GM12878 (cell line): ENCODE measurements around the gene LDLRAD4. TPM values are rescaled to one million over a fixed set of nuclear protein-coding genes. Genes with fewer than 3 reads are reported as not detected.

Source experiments
- ATAC-seq: fragments of 200-7000 bp; cut with Tn5 transposase; 3 replicates; pipeline ENCODE4 v1.9.1; 2020; ENCODE audit warnings: mild to moderate bottlenecking, moderate library complexity
- BruUV-seq: library from RNA; stranded (reverse); fragments of 400-500 nt; replicated peaks from 2 replicates; lab custom pipeline; 2021; lab: Mats Ljungman, UMichigan
- CTCF ChIA-PET: fragments of 300-600 bp; sonication (Branson Sonifier 250); formaldehyde crosslinking; extraction: SDS; loops from one replicate; lab custom pipeline; 2021; ENCODE audit warnings: inconsistent platforms; lab: Yijun Ruan, JAX
- POLR2A ChIA-PET: fragments of 350-600 bp; formaldehyde crosslinking; extraction: SDS; loops from one replicate; lab custom pipeline; 2021; ENCODE audit warnings: inconsistent platforms; lab: Charles Lee
- RAD21 ChIA-PET: fragments of 300-600 bp; sonication (Branson Sonifier 250); formaldehyde crosslinking; loops from one replicate; lab custom pipeline; 2023; ENCODE audit warnings: antibody characterized with exemption; ENCODE audit not compliant: unreplicated experiment; lab: Charles Lee
- SMC1A ChIA-PET: fragments of 300-600 bp; sonication (Branson Sonifier 250); formaldehyde crosslinking; loops from one replicate; lab custom pipeline; 2023; ENCODE audit not compliant: unreplicated experiment, uncharacterized antibody; lab: Charles Lee
- DNase-seq: peaks from one replicate; pipeline ENCODE4 v3.0.0-alpha.2; 2011; ENCODE audit warnings: low read depth, low spot score
- FAIRE-seq: peaks from 3 replicates; lab custom pipeline; 2011; peaks lifted over from hg19 to GRCh38; lab: Jason Lieb, UNC
- H2AFZ ChIP-seq: 2 replicates; pipeline ENCODE4 v1.6.0; 2011; ENCODE audit warnings: low read depth, low read length, control low read depth; ENCODE audit not compliant: control insufficient read depth
- H3K27ac ChIP-seq: 2 replicates; pipeline ENCODE4 v1.5.1; 2011; ENCODE audit warnings: control low read depth; ENCODE audit not compliant: control insufficient read depth, insufficient read depth
- H3K27me3 ChIP-seq, 2 experiments: replicated peaks in 1 of 2; 2 replicates each; pipeline versions ENCODE4 v1.6.0 to v1.6.1; 2011; ENCODE audit warnings: low read length in 1 of 2; ENCODE audit not compliant: control insufficient read depth in 2 of 2, insufficient read depth in 2 of 2
- H3K36me3 ChIP-seq, 2 experiments: 2 replicates each; pipeline ENCODE4 v1.5.1; 2011; ENCODE audit warnings: low read length in 1 of 2; ENCODE audit not compliant: control insufficient read depth in 2 of 2, insufficient read depth in 2 of 2
- H3K4me1 ChIP-seq: 2 replicates; pipeline ENCODE4 v1.6.1; 2011; ENCODE audit warnings: mild to moderate bottlenecking, low read length, moderate library complexity, mixed read lengths; ENCODE audit not compliant: control insufficient read depth, insufficient read depth
- H3K4me2 ChIP-seq: 2 replicates; pipeline ENCODE4 v1.6.0; 2011; ENCODE audit warnings: control low read depth; ENCODE audit not compliant: control insufficient read depth, insufficient read depth
- H3K4me3 ChIP-seq: fragments of 200-600 bp; sonication (generic); 2 replicates; pipeline ENCODE4 v1.5.1; 2016
- H3K79me2 ChIP-seq: 2 replicates; pipeline ENCODE4 v1.6.0; 2011; ENCODE audit warnings: low read length; ENCODE audit not compliant: control insufficient read depth, insufficient read depth
- H3K9ac ChIP-seq: 2 replicates; pipeline ENCODE4 v1.8.0; 2011; ENCODE audit warnings: low read length, control low read depth, mixed read lengths; ENCODE audit not compliant: control insufficient read depth, insufficient read depth
- H3K9me3 ChIP-seq: replicated peaks from 3 replicates; pipeline ENCODE4 v1.5.1; 2011; ENCODE audit warnings: mild to moderate bottlenecking, low read length; ENCODE audit not compliant: control insufficient read depth, insufficient read depth
- H4K20me1 ChIP-seq: 2 replicates; pipeline ENCODE4 v1.6.0; 2011; ENCODE audit not compliant: control insufficient read depth, insufficient read depth
- FOXK2 ChIP-seq: fragments of 450-650 bp; IDR thresholded peaks from 2 replicates; pipeline ENCODE4 v1.6.1; 2017; ENCODE audit warnings: mild to moderate bottlenecking, moderate library complexity
- IRF4 ChIP-seq: IDR thresholded peaks from 2 replicates; pipeline ENCODE4 v1.6.1; 2011; ENCODE audit warnings: low read depth, low read length
- JUND ChIP-seq: IDR thresholded peaks from 2 replicates; pipeline ENCODE4 v1.6.1; 2012; ENCODE audit warnings: low read depth, mild to moderate bottlenecking, low read length, improper control_type of control experiment, moderate library complexity
- NFYB ChIP-seq: IDR thresholded peaks from 2 replicates; pipeline ENCODE4 v1.6.1; 2011; ENCODE audit warnings: low read depth, mild to moderate bottlenecking, low read length, improper control_type of control experiment, moderate library complexity; ENCODE audit not compliant: insufficient read depth
- PKNOX1 ChIP-seq: fragments of 450-650 bp; IDR thresholded peaks from 2 replicates; pipeline ENCODE4 v1.6.1; 2016; ENCODE audit warnings: mild to moderate bottlenecking
- SMAD1 ChIP-seq: fragments of 450-650 bp; IDR thresholded peaks from 2 replicates; pipeline ENCODE4 v1.6.1; 2018; ENCODE audit warnings: mild to moderate bottlenecking, low read depth; ENCODE audit not compliant: partially characterized antibody
- SMC3 ChIP-seq: IDR thresholded peaks from 2 replicates; pipeline ENCODE4 v1.6.1; 2011; ENCODE audit warnings: low read length, improper control_type of control experiment, borderline replicate concordance
- SREBF2 ChIP-seq: IDR thresholded peaks from 2 replicates; pipeline ENCODE4 v1.6.1; 2012; ENCODE audit warnings: mild to moderate bottlenecking, low read length
- TAF1 ChIP-seq: IDR thresholded peaks from 2 replicates; pipeline ENCODE4 v1.6.1; 2011; ENCODE audit warnings: mild to moderate bottlenecking, low read depth, low read length, borderline replicate concordance
- YBX1 ChIP-seq: fragments of 450-650 bp; IDR thresholded peaks from 2 replicates; pipeline ENCODE4 v1.6.1; 2016; ENCODE audit warnings: antibody characterized with exemption
- ZBED1 ChIP-seq: IDR thresholded peaks from 2 replicates; pipeline ENCODE4 v1.6.1; 2016; ENCODE audit warnings: borderline replicate concordance
- WGBS: methylation state at CpG from one replicate; pipeline ENCODE4 v1.1.6; 2016; ENCODE audit warnings: low lambda C conversion rate; ENCODE audit not compliant: insufficient replicate concordance, insufficient coverage; ENCODE audit errors: missing lambda C conversion rate; 5-methylcytosine and 5-hydroxymethylcytosine counted together
- in situ Hi-C: fragments of 300-500 bp; cut with MboI; formaldehyde crosslinking; loops from 9 replicates; pipeline ENCODE4 v1.14.3; 2018; ENCODE audit warnings: mixed read lengths
- intact Hi-C: fragments of 100-400 bp; cut with micrococcal nuclease; formaldehyde crosslinking; loops from one replicate; pipeline ENCODE4 v1.14.2; 2022; ENCODE audit not compliant: unreplicated experiment
- polyA plus RNA-seq, 11 experiments: library from polyadenylated mRNA; depleted of rRNA in 4 of 11; unstranded in 6 of 11; stranded (reverse) in 5 of 11; fragments of >200 nt; fragmentation: Nextera tagmentation in 4 of 11; fragmentation: Illumina TruSeq in 1 of 11; extraction: Ambion mirVana in 4 of 11; extraction: Trizol in 1 of 11; gene quantifications; 1 replicate in 1 of 11; 2 replicates in 10 of 11; pipeline versions ENCODE4 v1.2.1 to v1.2.3, GENCODE V29; 2011 to 2016; ENCODE audit warnings: inconsistent platforms in 2 of 11, missing spikeins in 2 of 11, low read depth in 1 of 11
- total RNA-seq, 4 experiments: library from RNA; depleted of rRNA in 3 of 4; stranded (reverse); fragments of >200 nt in 3 of 4; fragmentation: Illumina TruSeq in 1 of 4; extraction: Trizol in 1 of 4; gene quantifications; 2 replicates each; pipeline versions ENCODE4 v1.2.1 to v1.2.3, GENCODE V29; 2013 to 2021
- TF ChIP-seq, protein P1 (sequence below): fragments of 450-650 bp; IDR thresholded peaks from 2 replicates; pipeline ENCODE4 v1.6.1; 2017; ENCODE audit warnings: mild to moderate bottlenecking, moderate library complexity
- TF ChIP-seq, protein P2 (sequence below): fragments of 450-650 bp; IDR thresholded peaks from 2 replicates; pipeline ENCODE4 v1.6.1; 2017; ENCODE audit warnings: antibody characterized with exemption, mild to moderate bottlenecking, moderate library complexity
- TF ChIP-seq, protein P3 (sequence below): fragments of 450-650 bp; IDR thresholded peaks from 2 replicates; pipeline ENCODE4 v1.6.1; 2017; ENCODE audit warnings: borderline replicate concordance
- TF ChIP-seq, protein P4 (sequence below): IDR thresholded peaks from 2 replicates; pipeline ENCODE4 v1.6.1; 2012; ENCODE audit warnings: low read depth, low read length, improper control_type of control experiment

LDLRAD4 gene
- total and polyA plus RNA-seq, 10 of the 15 experiments (the other 5 are each of a cell fraction or from before 2014, with no cell fraction given) = 2.7 to 16.8 (median 11.2) TPM

DNA sequence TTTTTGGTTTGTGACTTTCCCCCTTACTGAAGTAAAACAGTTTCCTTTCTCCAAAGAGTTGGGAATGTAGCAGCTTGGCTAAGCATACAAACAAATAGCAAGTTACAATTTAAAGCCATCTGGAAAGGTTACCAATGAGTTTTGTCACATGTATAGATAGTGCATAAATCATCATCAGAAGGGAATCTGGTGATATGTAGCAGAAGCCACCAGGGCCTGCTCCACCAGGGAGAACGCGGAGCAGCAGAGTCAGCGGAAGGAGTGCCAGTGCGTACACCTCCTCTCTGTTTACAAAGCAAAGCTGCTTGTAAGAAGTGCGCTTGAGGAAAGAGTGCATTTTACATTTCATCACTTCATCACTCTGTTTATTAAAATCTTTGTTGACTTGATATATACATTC lies 267.7 kb downstream of the LDLRAD4 start:
- no peaks in the 10 kb centered on the region for H3K9me3 ChIP-seq
- ATAC-seq (no peak), FAIRE-seq (no peak), DNase-seq (no peak)
- intact Hi-C loops (no loop called here), in situ Hi-C loops (no loop called here)
- no peak overlapping the region for H3K27ac ChIP-seq
- CTCF ChIA-PET = no interaction called here
- H2AFZ ChIP-seq = no peak overlapping the region
- SMC1A ChIA-PET = interaction anchor here (1.1 kb wide), 1 partner anchor 270 kb away, joined by 3 read pairs; no protein-coding TSS in a partner anchor
- no peaks in the 10 kb centered on the region; a peak in 1 of 4 replicates for H3K36me3 ChIP-seq
- H3K4me1 ChIP-seq = peaks cover 14% of the 10 kb centered on the region
- no peak overlapping the region for H3K4me3 ChIP-seq
- WGBS = 90% methylated on average over 5 of the region's 5 CpGs
- peaks cover 0 to 2% of the 10 kb centered on the region in 2 experiments; a peak in 2 of 4 replicates for H3K27me3 ChIP-seq
- H3K4me2 ChIP-seq = no peak overlapping the region
- no peak overlapping the region for H3K9ac ChIP-seq
- POLR2A ChIA-PET = no interaction called here
- no peaks in the 10 kb centered on the region for H4K20me1 ChIP-seq
- RAD21 ChIA-PET = no interaction called here
- no peaks in the 10 kb centered on the region for H3K79me2 ChIP-seq
- no peak for TF ChIP-seq FOXK2
- no peak for TF ChIP-seq SMAD1
- no peak for TF ChIP-seq JUND
- TF ChIP-seq, protein P1, sequence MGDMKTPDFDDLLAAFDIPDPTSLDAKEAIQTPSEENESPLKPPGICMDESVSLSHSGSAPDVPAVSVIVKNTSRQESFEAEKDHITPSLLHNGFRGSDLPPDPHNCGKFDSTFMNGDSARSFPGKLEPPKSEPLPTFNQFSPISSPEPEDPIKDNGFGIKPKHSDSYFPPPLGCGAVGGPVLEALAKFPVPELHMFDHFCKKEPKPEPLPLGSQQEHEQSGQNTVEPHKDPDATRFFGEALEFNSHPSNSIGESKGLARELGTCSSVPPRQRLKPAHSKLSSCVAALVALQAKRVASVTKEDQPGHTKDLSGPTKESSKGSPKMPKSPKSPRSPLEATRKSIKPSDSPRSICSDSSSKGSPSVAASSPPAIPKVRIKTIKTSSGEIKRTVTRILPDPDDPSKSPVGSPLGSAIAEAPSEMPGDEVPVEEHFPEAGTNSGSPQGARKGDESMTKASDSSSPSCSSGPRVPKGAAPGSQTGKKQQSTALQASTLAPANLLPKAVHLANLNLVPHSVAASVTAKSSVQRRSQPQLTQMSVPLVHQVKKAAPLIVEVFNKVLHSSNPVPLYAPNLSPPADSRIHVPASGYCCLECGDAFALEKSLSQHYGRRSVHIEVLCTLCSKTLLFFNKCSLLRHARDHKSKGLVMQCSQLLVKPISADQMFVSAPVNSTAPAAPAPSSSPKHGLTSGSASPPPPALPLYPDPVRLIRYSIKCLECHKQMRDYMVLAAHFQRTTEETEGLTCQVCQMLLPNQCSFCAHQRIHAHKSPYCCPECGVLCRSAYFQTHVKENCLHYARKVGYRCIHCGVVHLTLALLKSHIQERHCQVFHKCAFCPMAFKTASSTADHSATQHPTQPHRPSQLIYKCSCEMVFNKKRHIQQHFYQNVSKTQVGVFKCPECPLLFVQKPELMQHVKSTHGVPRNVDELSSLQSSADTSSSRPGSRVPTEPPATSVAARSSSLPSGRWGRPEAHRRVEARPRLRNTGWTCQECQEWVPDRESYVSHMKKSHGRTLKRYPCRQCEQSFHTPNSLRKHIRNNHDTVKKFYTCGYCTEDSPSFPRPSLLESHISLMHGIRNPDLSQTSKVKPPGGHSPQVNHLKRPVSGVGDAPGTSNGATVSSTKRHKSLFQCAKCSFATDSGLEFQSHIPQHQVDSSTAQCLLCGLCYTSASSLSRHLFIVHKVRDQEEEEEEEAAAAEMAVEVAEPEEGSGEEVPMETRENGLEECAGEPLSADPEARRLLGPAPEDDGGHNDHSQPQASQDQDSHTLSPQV = no peak
- TF ChIP-seq TAF1 = no peak
- no peak for TF ChIP-seq NFYB
- TF ChIP-seq, protein P2, sequence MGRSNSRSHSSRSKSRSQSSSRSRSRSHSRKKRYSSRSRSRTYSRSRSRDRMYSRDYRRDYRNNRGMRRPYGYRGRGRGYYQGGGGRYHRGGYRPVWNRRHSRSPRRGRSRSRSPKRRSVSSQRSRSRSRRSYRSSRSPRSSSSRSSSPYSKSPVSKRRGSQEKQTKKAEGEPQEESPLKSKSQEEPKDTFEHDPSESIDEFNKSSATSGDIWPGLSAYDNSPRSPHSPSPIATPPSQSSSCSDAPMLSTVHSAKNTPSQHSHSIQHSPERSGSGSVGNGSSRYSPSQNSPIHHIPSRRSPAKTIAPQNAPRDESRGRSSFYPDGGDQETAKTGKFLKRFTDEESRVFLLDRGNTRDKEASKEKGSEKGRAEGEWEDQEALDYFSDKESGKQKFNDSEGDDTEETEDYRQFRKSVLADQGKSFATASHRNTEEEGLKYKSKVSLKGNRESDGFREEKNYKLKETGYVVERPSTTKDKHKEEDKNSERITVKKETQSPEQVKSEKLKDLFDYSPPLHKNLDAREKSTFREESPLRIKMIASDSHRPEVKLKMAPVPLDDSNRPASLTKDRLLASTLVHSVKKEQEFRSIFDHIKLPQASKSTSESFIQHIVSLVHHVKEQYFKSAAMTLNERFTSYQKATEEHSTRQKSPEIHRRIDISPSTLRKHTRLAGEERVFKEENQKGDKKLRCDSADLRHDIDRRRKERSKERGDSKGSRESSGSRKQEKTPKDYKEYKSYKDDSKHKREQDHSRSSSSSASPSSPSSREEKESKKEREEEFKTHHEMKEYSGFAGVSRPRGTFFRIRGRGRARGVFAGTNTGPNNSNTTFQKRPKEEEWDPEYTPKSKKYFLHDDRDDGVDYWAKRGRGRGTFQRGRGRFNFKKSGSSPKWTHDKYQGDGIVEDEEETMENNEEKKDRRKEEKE = no peak
- TF ChIP-seq, protein P3, sequence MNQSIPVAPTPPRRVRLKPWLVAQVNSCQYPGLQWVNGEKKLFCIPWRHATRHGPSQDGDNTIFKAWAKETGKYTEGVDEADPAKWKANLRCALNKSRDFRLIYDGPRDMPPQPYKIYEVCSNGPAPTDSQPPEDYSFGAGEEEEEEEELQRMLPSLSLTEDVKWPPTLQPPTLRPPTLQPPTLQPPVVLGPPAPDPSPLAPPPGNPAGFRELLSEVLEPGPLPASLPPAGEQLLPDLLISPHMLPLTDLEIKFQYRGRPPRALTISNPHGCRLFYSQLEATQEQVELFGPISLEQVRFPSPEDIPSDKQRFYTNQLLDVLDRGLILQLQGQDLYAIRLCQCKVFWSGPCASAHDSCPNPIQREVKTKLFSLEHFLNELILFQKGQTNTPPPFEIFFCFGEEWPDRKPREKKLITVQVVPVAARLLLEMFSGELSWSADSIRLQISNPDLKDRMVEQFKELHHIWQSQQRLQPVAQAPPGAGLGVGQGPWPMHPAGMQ = no peak
- TF ChIP-seq ZBED1 = no peak
- no peak for TF ChIP-seq SREBF2
- no peak for TF ChIP-seq YBX1
- TF ChIP-seq IRF4 = no peak
- TF ChIP-seq SMC3 = no peak
- TF ChIP-seq, protein P4, sequence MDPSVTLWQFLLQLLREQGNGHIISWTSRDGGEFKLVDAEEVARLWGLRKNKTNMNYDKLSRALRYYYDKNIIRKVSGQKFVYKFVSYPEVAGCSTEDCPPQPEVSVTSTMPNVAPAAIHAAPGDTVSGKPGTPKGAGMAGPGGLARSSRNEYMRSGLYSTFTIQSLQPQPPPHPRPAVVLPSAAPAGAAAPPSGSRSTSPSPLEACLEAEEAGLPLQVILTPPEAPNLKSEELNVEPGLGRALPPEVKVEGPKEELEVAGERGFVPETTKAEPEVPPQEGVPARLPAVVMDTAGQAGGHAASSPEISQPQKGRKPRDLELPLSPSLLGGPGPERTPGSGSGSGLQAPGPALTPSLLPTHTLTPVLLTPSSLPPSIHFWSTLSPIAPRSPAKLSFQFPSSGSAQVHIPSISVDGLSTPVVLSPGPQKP = no peak
- no peak for TF ChIP-seq PKNOX1
- no TSS peak for BruUV-seq
